ENCODE measurements around the gene OR5H14.

DNA sequence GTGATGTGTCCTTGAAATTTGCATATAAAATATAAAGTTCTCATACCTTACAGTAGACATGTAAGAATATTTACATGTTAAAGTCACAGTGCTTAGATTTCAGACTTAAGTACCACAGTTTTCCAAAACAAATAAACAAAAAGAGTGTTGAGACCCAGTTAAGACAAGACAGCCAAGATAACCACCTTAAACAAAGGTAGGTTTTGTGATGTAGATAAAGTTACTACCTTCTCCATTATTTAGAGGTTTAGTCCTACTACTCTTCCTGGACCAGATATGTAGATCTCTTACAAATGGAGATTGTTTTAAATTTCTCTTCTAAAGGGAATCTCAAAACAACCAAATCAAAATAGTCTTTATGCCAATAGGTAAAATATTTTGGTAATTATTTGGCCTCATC lies 34.9 kb downstream of the OR5H14 start:
- TF ChIP-seq, protein P1, sequence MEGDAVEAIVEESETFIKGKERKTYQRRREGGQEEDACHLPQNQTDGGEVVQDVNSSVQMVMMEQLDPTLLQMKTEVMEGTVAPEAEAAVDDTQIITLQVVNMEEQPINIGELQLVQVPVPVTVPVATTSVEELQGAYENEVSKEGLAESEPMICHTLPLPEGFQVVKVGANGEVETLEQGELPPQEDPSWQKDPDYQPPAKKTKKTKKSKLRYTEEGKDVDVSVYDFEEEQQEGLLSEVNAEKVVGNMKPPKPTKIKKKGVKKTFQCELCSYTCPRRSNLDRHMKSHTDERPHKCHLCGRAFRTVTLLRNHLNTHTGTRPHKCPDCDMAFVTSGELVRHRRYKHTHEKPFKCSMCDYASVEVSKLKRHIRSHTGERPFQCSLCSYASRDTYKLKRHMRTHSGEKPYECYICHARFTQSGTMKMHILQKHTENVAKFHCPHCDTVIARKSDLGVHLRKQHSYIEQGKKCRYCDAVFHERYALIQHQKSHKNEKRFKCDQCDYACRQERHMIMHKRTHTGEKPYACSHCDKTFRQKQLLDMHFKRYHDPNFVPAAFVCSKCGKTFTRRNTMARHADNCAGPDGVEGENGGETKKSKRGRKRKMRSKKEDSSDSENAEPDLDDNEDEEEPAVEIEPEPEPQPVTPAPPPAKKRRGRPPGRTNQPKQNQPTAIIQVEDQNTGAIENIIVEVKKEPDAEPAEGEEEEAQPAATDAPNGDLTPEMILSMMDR (IDR thresholded peaks at IDR 0.05) = no peak
- TF ChIP-seq POLR2A (IDR thresholded peaks at IDR 0.05) = no peak

All from lower leg skin (tissue), 3 donors.